ENCODE data around the gene MUC3A. TPM values are rescaled to one million over a fixed set of nuclear protein-coding genes. Genes with fewer than 3 reads are reported as not detected.

MUC3A gene
- total and polyA plus RNA-seq, 2 of the 13 experiments (the other 11 are each of a cell fraction or from before 2014, with no cell fraction given), result 0.01 TPM; not detected in 1

- DNase-seq (ENCODE audit: low spot score), result no peak
- BruUV-seq (replicated peaks), result no TSS peak
- in situ Hi-C loops (cut with HindIII; ENCODE audit: extremely low pct_ligation_motif_present, low pct_unique_long_range_greater_than_20kb), result no loop called here
- H3K27me3 ChIP-seq (ENCODE audit: control insufficient read depth in 1 of 2, insufficient read depth in 2 of 2, low read length in 2 of 2), result peaks cover 4 to 23% of the 10 kb centered on the region in 2 experiments; a peak in 3 of 5 replicates
- H3K9me3 ChIP-seq (ENCODE audit: low read length), result peaks cover 5% of the 10 kb centered on the region; the same call in 1 of the 2 replicates
- H3K4me3 ChIP-seq (replicated peaks in 1 of 3; ENCODE audit: insufficient read depth in 1 of 3, low read depth in 2 of 3, low read length in 3 of 3), result no peak overlapping the region
- peak; percentile 49 for FAIRE-seq
- no peaks in the 10 kb centered on the region for H3K4me1 ChIP-seq (ENCODE audit: insufficient read depth, low read length)
- H4K20me1 ChIP-seq (ENCODE audit: insufficient read depth, low read length), result no peaks in the 10 kb centered on the region
- H2AFZ ChIP-seq (ENCODE audit: low read length), result no peak overlapping the region
- H3K4me2 ChIP-seq (ENCODE audit: low read depth, low read length), result no peak overlapping the region
- H3K79me2 ChIP-seq (ENCODE audit: insufficient read depth, low read length), result no peaks in the 10 kb centered on the region
- H3K36me3 ChIP-seq (replicated peaks in 1 of 2; ENCODE audit: control insufficient read depth in 1 of 2, insufficient read depth in 2 of 2, low read length in 2 of 2), result no peaks in the 10 kb centered on the region
- ATAC-seq, result no peak
- intact Hi-C loops (cut with micrococcal nuclease; ENCODE audit: unreplicated experiment), result no loop called here
- CTCF ChIA-PET (ENCODE audit: low intra/inter-chr PET ratio, low total read pairs), result no interaction called here
- WGBS (ENCODE audit: low lambda C conversion rate), result 0% methylated on average over 2 of the region's 2 CpGs
- no peak overlapping the region for H3K9ac ChIP-seq (ENCODE audit: insufficient read depth, low read depth, low read length)
- no peak overlapping the region for H3K27ac ChIP-seq (ENCODE audit: extremely low read length, insufficient read depth, low read length)
- POLR2A ChIA-PET, result interaction anchor here (0.5 kb wide), 1 partner anchor 145 kb away, joined by 3 read pairs; no protein-coding TSS in a partner anchor
- TF ChIP-seq ZNF138 (CRISPR knock-in tag; IDR thresholded peaks at IDR 0.05; ENCODE audit: low read depth) (no peak), MLXIP (CRISPR knock-in tag; IDR thresholded peaks at IDR 0.05; ENCODE audit: borderline replicate concordance) (no peak), ELF3 (CRISPR knock-in tag; IDR thresholded peaks at IDR 0.05) (no peak), CBFB (CRISPR knock-in tag; IDR thresholded peaks at IDR 0.05) (peak; percentile 79; the same call in 1 of the 2 replicates), ZNF569 (CRISPR knock-in tag; IDR thresholded peaks at IDR 0.05; ENCODE audit: borderline replicate concordance) (no peak), CEBPB (IDR thresholded peaks at IDR 0.05; ENCODE audit: borderline replicate concordance, low read depth, low read length) (0 out of 2 replicates have a peak, but pooled peaks have one; percentile 5), CREB1 (IDR thresholded peaks at IDR 0.05) (no peak), CREB1 (CRISPR knock-in tag; IDR thresholded peaks at IDR 0.05) (no peak), BCL6 (CRISPR knock-in tag; IDR thresholded peaks at IDR 0.05) (peak; percentile 74), NR2F6 (IDR thresholded peaks at IDR 0.05) (peak; percentile 46; the same call in 1 of the 2 replicates), NR2F6 (CRISPR knock-in tag; IDR thresholded peaks at IDR 0.05) (no peak), ZNF703 (CRISPR knock-in tag; IDR thresholded peaks at IDR 0.05; ENCODE audit: borderline replicate concordance) (no peak), ZNF782 (CRISPR knock-in tag; IDR thresholded peaks at IDR 0.05; ENCODE audit: borderline replicate concordance) (no peak), ARID5B (CRISPR knock-in tag; IDR thresholded peaks at IDR 0.05) (0 out of 2 replicates have a peak, but pooled peaks have one; percentile 19), CHD2 (IDR thresholded peaks at IDR 0.05; ENCODE audit: low read depth, low read length) (no peak), IRF9 (CRISPR knock-in tag; IDR thresholded peaks at IDR 0.05; ENCODE audit: borderline replicate concordance) (no peak), ZNF709 (CRISPR knock-in tag; IDR thresholded peaks at IDR 0.05) (peak; percentile 98)
- TF ChIP-seq, protein P1, sequence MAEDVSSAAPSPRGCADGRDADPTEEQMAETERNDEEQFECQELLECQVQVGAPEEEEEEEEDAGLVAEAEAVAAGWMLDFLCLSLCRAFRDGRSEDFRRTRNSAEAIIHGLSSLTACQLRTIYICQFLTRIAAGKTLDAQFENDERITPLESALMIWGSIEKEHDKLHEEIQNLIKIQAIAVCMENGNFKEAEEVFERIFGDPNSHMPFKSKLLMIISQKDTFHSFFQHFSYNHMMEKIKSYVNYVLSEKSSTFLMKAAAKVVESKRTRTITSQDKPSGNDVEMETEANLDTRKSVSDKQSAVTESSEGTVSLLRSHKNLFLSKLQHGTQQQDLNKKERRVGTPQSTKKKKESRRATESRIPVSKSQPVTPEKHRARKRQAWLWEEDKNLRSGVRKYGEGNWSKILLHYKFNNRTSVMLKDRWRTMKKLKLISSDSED (CRISPR knock-in tag; IDR thresholded peaks at IDR 0.05), result no peak
Measured at GRCh38 chr7:100974021-100974420, 24.7 kb downstream of the MUC3A start.

Data from HepG2 (cell line).